Body of pancreas (tissue), 4 donors: ENCODE data around the gene PRM1.

Source experiments
- POLR2A ChIP-seq, 3 donors: fragments of 450-650 bp; IDR thresholded peaks; one replicate each; pipeline ENCODE4 v1.6.1; 2016; ENCODE audit warnings: antibody characterized with exemption in 3 of 3, mild to moderate bottlenecking in 2 of 3
- TF ChIP-seq, protein P1 (sequence below), 7 experiments: fragments of 450-650 bp in 4 of 7; fragments of 200-600 bp in 3 of 7; sonication (generic) in 3 of 7; IDR thresholded peaks; one replicate each; pipeline ENCODE4 v1.5.1; 2016 to 2019; ENCODE audit warnings: antibody characterized with exemption in 7 of 7

DNA sequence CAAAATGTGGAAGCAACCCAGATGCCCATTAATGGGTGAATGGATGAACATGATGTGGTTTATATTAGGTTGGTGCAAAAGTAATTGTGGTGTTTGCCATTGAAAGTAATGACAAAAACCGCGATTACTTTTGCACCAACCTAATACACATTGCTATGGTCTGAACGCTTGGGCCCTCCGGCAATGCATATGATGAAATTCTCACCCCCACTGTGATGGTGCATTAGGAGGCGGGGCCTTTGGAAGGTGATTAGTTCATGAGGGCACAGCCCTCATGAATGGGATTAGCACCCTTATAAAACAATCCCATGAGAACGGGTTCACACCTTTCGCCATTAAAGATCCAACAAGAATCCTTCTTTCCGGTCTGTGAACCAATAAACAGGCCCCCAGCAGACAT, 25.3 kb upstream of the PRM1 start:
- TF ChIP-seq, protein P1, sequence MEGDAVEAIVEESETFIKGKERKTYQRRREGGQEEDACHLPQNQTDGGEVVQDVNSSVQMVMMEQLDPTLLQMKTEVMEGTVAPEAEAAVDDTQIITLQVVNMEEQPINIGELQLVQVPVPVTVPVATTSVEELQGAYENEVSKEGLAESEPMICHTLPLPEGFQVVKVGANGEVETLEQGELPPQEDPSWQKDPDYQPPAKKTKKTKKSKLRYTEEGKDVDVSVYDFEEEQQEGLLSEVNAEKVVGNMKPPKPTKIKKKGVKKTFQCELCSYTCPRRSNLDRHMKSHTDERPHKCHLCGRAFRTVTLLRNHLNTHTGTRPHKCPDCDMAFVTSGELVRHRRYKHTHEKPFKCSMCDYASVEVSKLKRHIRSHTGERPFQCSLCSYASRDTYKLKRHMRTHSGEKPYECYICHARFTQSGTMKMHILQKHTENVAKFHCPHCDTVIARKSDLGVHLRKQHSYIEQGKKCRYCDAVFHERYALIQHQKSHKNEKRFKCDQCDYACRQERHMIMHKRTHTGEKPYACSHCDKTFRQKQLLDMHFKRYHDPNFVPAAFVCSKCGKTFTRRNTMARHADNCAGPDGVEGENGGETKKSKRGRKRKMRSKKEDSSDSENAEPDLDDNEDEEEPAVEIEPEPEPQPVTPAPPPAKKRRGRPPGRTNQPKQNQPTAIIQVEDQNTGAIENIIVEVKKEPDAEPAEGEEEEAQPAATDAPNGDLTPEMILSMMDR (IDR thresholded peaks at IDR 0.05) = no peak
- TF ChIP-seq POLR2A (IDR thresholded peaks at IDR 0.05) = no peak
